Endothelial cell of umbilical vein (primary cell): ENCODE data around the gene ART5.

ENCODE experiments used
- CTCF ChIP-seq, 2 donors: IDR thresholded peaks; 1 replicate in 1 of 2; 2 replicates in 1 of 2; pipeline ENCODE4 v1.5.1; 2011; ENCODE audit warnings: low read length in 2 of 2, mild to moderate bottlenecking in 2 of 2, moderate library complexity in 2 of 2, control low read depth in 1 of 2, inconsistent platforms in 1 of 2, low read depth in 1 of 2; ENCODE audit not compliant: insufficient read depth in 1 of 2; ENCODE audit errors: extremely low read depth in 1 of 2
- EZH2 ChIP-seq: IDR thresholded peaks from 2 replicates; pipeline ENCODE4 v1.6.1; 2012; ENCODE audit warnings: borderline replicate concordance, low read depth, mild to moderate bottlenecking, moderate library complexity, low read length, inconsistent platforms; ENCODE audit not compliant: severe bottlenecking
- FOS ChIP-seq: IDR thresholded peaks from 2 replicates; pipeline ENCODE4 v1.6.1; 2011; ENCODE audit warnings: mild to moderate bottlenecking, low read length, moderate library complexity, borderline replicate concordance; ENCODE audit not compliant: insufficient read depth
- GATA2 ChIP-seq: IDR thresholded peaks from 2 replicates; pipeline ENCODE4 v1.7.0; 2011; ENCODE audit warnings: low read depth, mild to moderate bottlenecking, moderate library complexity, mixed read lengths, low read length; ENCODE audit not compliant: insufficient read length, insufficient read depth
- JUN ChIP-seq: IDR thresholded peaks from 2 replicates; pipeline ENCODE4 v1.6.1; 2011; ENCODE audit warnings: borderline replicate concordance, low read depth; ENCODE audit not compliant: insufficient read length, insufficient read depth
- MAX ChIP-seq: IDR thresholded peaks from 2 replicates; pipeline ENCODE4 v1.6.1; 2011; ENCODE audit not compliant: insufficient read depth, insufficient read length
- MYC ChIP-seq: IDR thresholded peaks from one replicate; pipeline ENCODE4 v1.6.1; 2011; ENCODE audit warnings: mild to moderate bottlenecking, low read depth, low read length
- POLR2A ChIP-seq: IDR thresholded peaks from 2 replicates; pipeline ENCODE4 v1.6.1; 2012; ENCODE audit warnings: low read depth, mild to moderate bottlenecking, control low read depth, low read length
- POLR2AphosphoS5 ChIP-seq: IDR thresholded peaks from 2 replicates; pipeline ENCODE4 v1.6.1; 2012; ENCODE audit warnings: low read depth, mild to moderate bottlenecking, control low read depth, low read length, moderate library complexity; ENCODE audit not compliant: insufficient read depth

- TF ChIP-seq POLR2AphosphoS5 = no peak
- no peak for TF ChIP-seq CTCF (IDR thresholded peaks at IDR 0.05; ENCODE audit: extremely low read depth in 1 of 2, insufficient read depth in 1 of 2, low read depth in 1 of 2, low read length in 2 of 2)
- TF ChIP-seq MAX = no peak
- TF ChIP-seq POLR2A = no peak
- no peak for TF ChIP-seq FOS
- no peak for TF ChIP-seq GATA2
- no peak for TF ChIP-seq JUN
- TF ChIP-seq EZH2 = no peak
- TF ChIP-seq MYC = no peak
Measured at GRCh38 chr11:3632070-3632660, 9.6 kb downstream of the ART5 start.
